Activated T-helper 2 cell treated with anti-CD3 and anti-CD28 coated beads, Interferon-gamma antibody, Interleukin-2, Interleukin-4, amounts not matched to agents 10 μg/mL and 5 μg/mL and 100 μg/mL, durations not matched to agents 14 hours and 24 hours and 36 hours (primary cell): ENCODE data around the gene OSM. TPM values are rescaled to one million over a fixed set of nuclear protein-coding genes. Genes with fewer than 3 reads are reported as not detected.
A peak's percentile ranks its signal among the peaks of the same experiment; 100 is the strongest.

Source experiments
- DNase-seq: peaks from one replicate; pipeline ENCODE4 v3.0.0; 2021; ENCODE audit warnings: low spot score
- H3K27ac Mint-ChIP-seq: one replicate; pipeline ENCODE4 v1.8.0; 2021; ENCODE audit warnings: mixed read lengths
- H3K27me3 Mint-ChIP-seq: one replicate; pipeline ENCODE4 v1.8.0; 2021; ENCODE audit warnings: low read depth, mixed read lengths
- H3K36me3 Mint-ChIP-seq: one replicate; pipeline ENCODE4 v1.8.0; 2021; ENCODE audit warnings: low read depth, mixed read lengths
- H3K4me1 Mint-ChIP-seq: one replicate; pipeline ENCODE4 v1.8.0; 2021; ENCODE audit warnings: low read depth, mixed read lengths
- H3K4me3 Mint-ChIP-seq: one replicate; pipeline ENCODE4 v1.8.0; 2021; ENCODE audit warnings: low read depth, mild to moderate bottlenecking, moderate library complexity, mixed read lengths
- H3K9me3 Mint-ChIP-seq: one replicate; pipeline ENCODE4 v1.8.0; 2021; ENCODE audit warnings: mixed read lengths
- intact Hi-C: fragments of 100-400 bp; cut with micrococcal nuclease; formaldehyde crosslinking; loops from one replicate; pipeline ENCODE4 v1.15.1; 2023
- total RNA-seq: library from RNA; stranded (reverse); gene quantifications from 2 replicates; pipeline ENCODE4 v1.2.3, GENCODE V29; 2022

OSM gene
- total RNA-seq, 1 donor from 2014 or later = 148 TPM

- no peaks in the 10 kb centered on the region for H3K27me3 Mint-ChIP-seq
- peaks cover 60% of the 10 kb centered on the region for H3K4me1 Mint-ChIP-seq
- no peak for DNase-seq
- intact Hi-C loops = no loop called here
- no peaks in the 10 kb centered on the region for H3K9me3 Mint-ChIP-seq
- peaks cover 46% of the 10 kb centered on the region for H3K36me3 Mint-ChIP-seq
- H3K27ac Mint-ChIP-seq = peak overlapping the region; percentile 54
- H3K4me3 Mint-ChIP-seq = no peak overlapping the region
Observed at GRCh38 chr22:30276039-30276438, 9.4 kb upstream of the OSM start.

GRCh38 chr22:30275625-30276024, 9.0 kb upstream of the OSM start:
- intact Hi-C loops = no loop called here
- no peak for DNase-seq
- H3K27me3 Mint-ChIP-seq = no peaks in the 10 kb centered on the region
- H3K36me3 Mint-ChIP-seq = peaks cover 49% of the 10 kb centered on the region
- peaks cover 61% of the 10 kb centered on the region for H3K4me1 Mint-ChIP-seq
- H3K27ac Mint-ChIP-seq = peak overlapping the region; percentile 54
- no peak overlapping the region for H3K4me3 Mint-ChIP-seq
- no peaks in the 10 kb centered on the region for H3K9me3 Mint-ChIP-seq

GRCh38 chr22:30274437-30274812, 7.8 kb upstream of the OSM start:
- H3K4me3 Mint-ChIP-seq = no peak overlapping the region
- H3K36me3 Mint-ChIP-seq = peaks cover 59% of the 10 kb centered on the region
- H3K27me3 Mint-ChIP-seq = no peaks in the 10 kb centered on the region
- H3K4me1 Mint-ChIP-seq = peaks cover 62% of the 10 kb centered on the region
- H3K27ac Mint-ChIP-seq = peak overlapping the region; percentile 49
- intact Hi-C loops = no loop called here
- H3K9me3 Mint-ChIP-seq = no peaks in the 10 kb centered on the region
- no peak for DNase-seq

GRCh38 chr22:30273711-30274436, 7.2 kb upstream of the OSM start:
- Mint-ChIP-seq H3K9me3 (no peaks in the 10 kb centered on the region), H3K36me3 (peaks cover 65% of the 10 kb centered on the region), H3K4me1 (peaks cover 63% of the 10 kb centered on the region), H3K27ac (peak overlapping the region; percentile 36), H3K4me3 (no peak overlapping the region), H3K27me3 (no peaks in the 10 kb centered on the region)
- DNase-seq = no peak
- intact Hi-C loops = no loop called here

GRCh38 chr22:30272781-30273601, 6.3 kb upstream of the OSM start:
- intact Hi-C loops = no loop called here
- Mint-ChIP-seq H3K9me3 (no peaks in the 10 kb centered on the region), H3K4me3 (no peak overlapping the region), H3K36me3 (peaks cover 73% of the 10 kb centered on the region), H3K27ac (peak overlapping the region; percentile 11), H3K27me3 (no peaks in the 10 kb centered on the region), H3K4me1 (peaks cover 68% of the 10 kb centered on the region)
- no peak for DNase-seq

- intact Hi-C loops = no loop called here
- DNase-seq = no peak
- Mint-ChIP-seq H3K9me3 (no peaks in the 10 kb centered on the region), H3K36me3 (peaks cover 86% of the 10 kb centered on the region), H3K27me3 (no peaks in the 10 kb centered on the region), H3K4me1 (peaks cover 53% of the 10 kb centered on the region), H3K27ac (peak overlapping the region; percentile 14), H3K4me3 (no peak overlapping the region)
Observed at GRCh38 chr22:30270832-30271231, 4.2 kb upstream of the OSM start.

GRCh38 chr22:30268331-30268730, 1.7 kb upstream of the OSM start:
- Mint-ChIP-seq H3K4me3 (peak overlapping the region; percentile 96), H3K27ac (peak overlapping the region; percentile 99), H3K36me3 (peaks cover 88% of the 10 kb centered on the region), H3K9me3 (no peaks in the 10 kb centered on the region), H3K27me3 (no peaks in the 10 kb centered on the region), H3K4me1 (peaks cover 41% of the 10 kb centered on the region)
- no peak for DNase-seq
- intact Hi-C loops = loop anchor here (5.0 to 10.0 kb wide), 4 partner anchors 46 to 696 kb away; partner anchors contain the start of genes MORC2, NF2 and TUG1

- intact Hi-C loops = loop anchor here (1.0 to 10.0 kb wide), 6 partner anchors 20 to 697 kb away; partner anchors contain the start of genes LIF, MORC2, NF2 and TUG1
- Mint-ChIP-seq H3K4me3 (peak overlapping the region; percentile 96), H3K27me3 (no peaks in the 10 kb centered on the region), H3K4me1 (peaks cover 41% of the 10 kb centered on the region), H3K9me3 (no peaks in the 10 kb centered on the region), H3K36me3 (peaks cover 88% of the 10 kb centered on the region), H3K27ac (peak overlapping the region; percentile 99)
- peak; percentile 72 for DNase-seq
Observed at GRCh38 chr22:30267382-30268302, 991 bp upstream of the OSM start.

- peak overlapping the region; percentile 96 for H3K4me3 Mint-ChIP-seq
- peak; percentile 76 for DNase-seq
Observed at GRCh38 chr22:30265823-30266444, 717 bp downstream of the OSM start.

GRCh38 chr22:30265131-30265720, 1.4 kb downstream of the OSM start:
- Mint-ChIP-seq H3K27ac (peak overlapping the region; percentile 99), H3K4me3 (peak overlapping the region; percentile 96), H3K9me3 (no peaks in the 10 kb centered on the region), H3K36me3 (peaks cover 85% of the 10 kb centered on the region), H3K4me1 (peaks cover 44% of the 10 kb centered on the region), H3K27me3 (no peaks in the 10 kb centered on the region)
- DNase-seq = no peak
- intact Hi-C loops = loop anchor here (5.0 to 10.0 kb wide), 4 partner anchors 50 to 700 kb away; partner anchors contain the start of genes MORC2, NF2 and TUG1

More at GRCh38 chr22:30265823-30266444, 717 bp downstream of the OSM start:
- intact Hi-C loops = loop anchor here (2.0 to 10.0 kb wide), 5 partner anchors 19 to 699 kb away; partner anchors contain the start of genes LIF, MORC2, NF2 and TUG1
- Mint-ChIP-seq H3K9me3 (no peaks in the 10 kb centered on the region), H3K27ac (peak overlapping the region; percentile 99), H3K27me3 (no peaks in the 10 kb centered on the region), H3K36me3 (peaks cover 89% of the 10 kb centered on the region), H3K4me1 (peaks cover 44% of the 10 kb centered on the region)

- Mint-ChIP-seq H3K27me3 (no peaks in the 10 kb centered on the region), H3K9me3 (no peaks in the 10 kb centered on the region), H3K4me3 (peak overlapping the region; percentile 96), H3K36me3 (peaks cover 72% of the 10 kb centered on the region), H3K27ac (no peak overlapping the region), H3K4me1 (peaks cover 38% of the 10 kb centered on the region)
- intact Hi-C loops = loop anchor here (1.0 to 10.0 kb wide), 4 partner anchors 23 to 701 kb away; partner anchors contain the start of genes MORC2, RNF215 and TUG1
- no peak for DNase-seq
Observed at GRCh38 chr22:30263883-30264282, 2.8 kb downstream of the OSM start.
